Jurkat, Clone E6-1 (cell line): Measurements from ENCODE around the gene ANTXR1.
"Not testable (repeated sequence)": the region's sequence is repeated elsewhere in the genome, so short reads cannot be mapped to it uniquely, and the experiment has no call there.

Experiments
- DNase-seq: peaks from one replicate; pipeline ENCODE4 v3.0.0-alpha.2; 2011; ENCODE audit warnings: low read depth, low spot score
- H3K4me3 ChIP-seq: 2 replicates; pipeline ENCODE4 v1.5.1; 2011; ENCODE audit warnings: mild to moderate bottlenecking, low read length, control low read depth, moderate library complexity

The ANTXR1 gene

GRCh38 chr2:69231612-69232277 lies 218.8 kb downstream of the ANTXR1 start:
- no peak for DNase-seq
- no peak overlapping the region for H3K4me3 ChIP-seq

DNA sequence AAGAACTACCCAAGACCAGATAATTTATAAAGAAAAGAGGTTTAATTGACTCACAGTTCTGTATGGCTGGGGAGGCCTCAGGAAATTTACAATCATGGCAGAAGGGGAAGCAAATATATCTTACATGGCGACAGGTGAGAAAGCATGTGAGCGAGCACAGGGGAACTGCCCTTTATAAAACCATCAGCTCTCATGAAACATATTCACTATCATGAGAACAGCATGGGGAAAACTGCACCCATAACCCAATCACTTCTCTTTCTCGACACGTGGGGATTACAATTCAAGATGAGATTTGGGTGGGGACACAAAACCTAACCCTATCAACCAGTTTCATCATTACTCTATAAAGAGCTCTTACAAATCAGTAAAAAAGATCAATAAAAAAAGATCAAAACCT lies 222.9 kb downstream of the ANTXR1 start:
- not testable (repeated sequence) for H3K4me3 ChIP-seq, DNase-seq

DNA sequence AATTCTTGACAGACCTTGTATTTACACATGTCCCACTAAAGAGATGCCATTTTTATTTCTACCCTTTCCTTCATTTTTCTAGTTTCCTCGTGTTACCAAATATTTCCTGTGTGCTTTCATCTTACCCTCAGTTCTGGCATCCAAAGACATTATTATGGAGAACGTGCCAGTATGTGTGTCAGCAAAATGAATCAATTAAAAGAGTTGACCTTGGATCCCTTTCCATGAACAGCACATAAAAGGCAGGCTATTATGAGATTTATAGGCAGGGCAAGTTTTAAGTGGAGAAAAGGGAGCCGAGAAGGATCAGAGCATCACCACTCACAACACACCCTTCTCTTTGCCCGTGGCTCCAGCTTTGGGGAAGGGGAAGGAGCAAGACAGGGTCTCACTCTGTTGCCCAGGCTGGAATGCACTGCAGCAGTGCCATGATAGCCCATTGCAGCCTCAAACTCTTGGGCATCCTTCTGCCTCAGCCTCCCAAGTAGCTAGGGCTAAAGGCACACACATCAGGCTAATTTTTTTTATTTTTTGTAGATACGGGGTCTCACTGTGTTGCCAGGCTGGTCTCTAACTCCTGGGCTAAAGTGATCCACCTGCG lies 224.2 kb downstream of the ANTXR1 start:
- H3K4me3 ChIP-seq: no peak overlapping the region
- DNase-seq: no peak

- no peak overlapping the region for H3K4me3 ChIP-seq
- DNase-seq: no peak
Measured at GRCh38 chr2:69238449-69239031, 225.6 kb downstream of the ANTXR1 start.

DNA sequence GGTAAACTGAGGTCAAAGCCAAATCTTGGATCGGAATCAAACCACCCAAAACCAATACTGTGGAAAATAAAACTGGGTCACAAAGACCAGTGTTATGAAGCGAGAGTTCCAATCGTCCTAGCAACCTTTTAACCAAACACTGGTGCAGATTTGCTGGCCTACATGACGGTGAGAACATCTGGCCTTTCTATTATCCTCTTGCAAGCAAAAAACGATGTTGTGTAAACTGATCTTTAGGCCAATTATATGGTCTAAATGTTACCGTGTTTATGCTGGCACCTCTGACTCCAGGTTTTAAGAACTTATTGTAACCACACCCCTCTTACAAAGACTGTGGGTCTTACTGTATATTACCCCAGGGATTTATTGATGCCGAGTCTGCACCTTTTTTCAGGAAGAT lies 228.1 kb downstream of the ANTXR1 start:
- no peak for DNase-seq
- H3K4me3 ChIP-seq: no peak overlapping the region

DNA sequence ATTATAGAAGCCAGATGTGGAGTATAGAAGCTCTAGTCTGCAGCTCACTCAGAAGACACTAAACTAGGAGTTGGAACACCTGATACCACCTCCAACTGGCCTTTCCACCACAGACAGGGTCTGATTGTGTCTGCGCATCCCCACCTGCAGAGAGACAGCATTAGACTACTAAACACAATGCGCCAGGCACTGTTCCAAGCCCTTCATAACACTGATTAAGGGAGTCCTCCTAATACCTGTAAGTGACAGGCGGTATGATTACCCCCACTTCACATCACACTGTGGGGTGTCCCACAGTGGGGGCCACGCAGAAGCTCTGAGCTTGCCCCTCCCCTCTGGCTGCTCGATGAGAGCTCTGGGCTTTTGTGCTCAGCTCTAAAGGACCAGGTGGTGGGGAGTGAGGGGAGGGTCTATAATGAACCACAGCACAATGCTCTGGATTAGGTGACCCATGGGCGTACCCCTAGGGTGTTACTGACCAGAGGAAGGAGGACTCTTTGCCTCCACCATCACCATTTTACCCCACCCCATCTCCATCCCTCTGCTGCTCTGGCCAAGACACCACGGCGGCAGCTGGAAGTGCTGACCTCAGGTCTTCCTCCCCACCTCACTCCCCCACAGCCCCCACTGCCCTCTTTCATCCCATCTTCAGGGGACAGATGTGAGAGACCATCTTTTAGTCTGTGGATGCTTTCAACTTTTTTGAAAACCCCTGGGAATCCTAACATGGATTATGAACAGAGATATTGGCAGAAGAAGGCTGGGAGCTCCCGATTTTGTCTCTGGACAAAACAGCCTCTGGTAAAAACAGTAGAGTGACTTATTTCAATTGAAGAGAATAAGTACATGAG lies 228.9 kb downstream of the ANTXR1 start:
- no peak overlapping the region for H3K4me3 ChIP-seq
- DNase-seq: no peak

GRCh38 chr2:69242651-69243051 lies 229.7 kb downstream of the ANTXR1 start:
- no peak for DNase-seq
- H3K4me3 ChIP-seq: no peak overlapping the region

DNA sequence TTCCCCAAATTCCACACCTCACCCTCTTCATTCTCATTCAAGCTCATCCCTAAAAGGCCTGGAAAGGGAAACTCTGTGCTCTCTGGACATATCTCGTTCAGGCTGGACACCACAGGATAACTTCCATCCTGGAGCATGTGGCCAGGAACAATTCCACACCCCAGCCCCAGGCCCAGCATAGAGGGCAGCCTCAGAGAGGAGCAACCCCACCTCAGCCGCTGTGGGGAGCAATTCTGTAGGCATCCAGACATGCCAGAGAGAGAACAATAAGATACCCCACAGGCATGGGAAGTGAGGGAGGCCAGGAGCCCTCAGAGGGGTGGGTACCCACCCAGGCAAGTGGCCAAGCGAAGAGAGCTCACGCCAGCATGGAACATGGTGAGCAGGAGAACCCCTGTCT lies 230.7 kb downstream of the ANTXR1 start:
- DNase-seq: no peak
- H3K4me3 ChIP-seq: no peak overlapping the region

DNA sequence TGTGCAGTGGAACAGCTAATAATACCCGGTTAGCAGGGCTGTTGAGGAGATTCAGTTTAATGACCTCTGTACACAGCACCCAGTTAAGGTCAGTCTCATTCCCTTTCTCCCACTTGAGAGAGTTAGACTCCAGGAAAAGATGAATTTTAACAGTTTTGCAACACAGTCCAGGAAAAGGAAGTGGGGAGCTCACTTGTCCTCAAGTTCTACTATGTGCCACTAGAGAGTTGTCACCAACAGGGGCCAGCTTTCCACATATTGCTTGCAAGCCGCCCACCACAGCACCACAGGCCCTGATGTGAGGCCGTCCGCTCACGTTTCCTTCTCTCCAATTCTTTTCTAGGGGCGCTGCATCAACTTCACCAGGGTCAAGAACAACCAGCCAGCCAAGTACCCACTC lies 231.9 kb downstream of the ANTXR1 start:
- DNase-seq: no peak
- no peak overlapping the region for H3K4me3 ChIP-seq

DNA sequence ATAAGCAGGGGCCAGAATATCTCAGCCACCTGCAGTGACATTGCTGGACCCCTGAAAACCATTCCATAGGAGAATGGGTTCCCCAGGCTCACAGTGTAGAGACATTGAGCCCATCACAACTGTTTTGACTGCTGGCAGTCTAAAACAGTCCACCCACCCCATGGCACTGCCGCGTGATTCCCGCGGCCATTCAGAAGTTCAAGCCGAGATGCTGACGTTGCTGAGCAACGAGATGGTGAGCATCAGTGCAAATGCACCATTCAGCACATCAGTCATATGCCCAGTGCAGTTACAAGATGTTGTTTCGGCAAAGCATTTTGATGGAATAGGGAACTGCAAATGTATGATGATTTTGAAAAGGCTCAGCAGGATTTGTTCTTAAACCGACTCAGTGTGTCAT lies 234.6 kb downstream of the ANTXR1 start:
- H3K4me3 ChIP-seq: no peak overlapping the region
- no peak for DNase-seq

DNA sequence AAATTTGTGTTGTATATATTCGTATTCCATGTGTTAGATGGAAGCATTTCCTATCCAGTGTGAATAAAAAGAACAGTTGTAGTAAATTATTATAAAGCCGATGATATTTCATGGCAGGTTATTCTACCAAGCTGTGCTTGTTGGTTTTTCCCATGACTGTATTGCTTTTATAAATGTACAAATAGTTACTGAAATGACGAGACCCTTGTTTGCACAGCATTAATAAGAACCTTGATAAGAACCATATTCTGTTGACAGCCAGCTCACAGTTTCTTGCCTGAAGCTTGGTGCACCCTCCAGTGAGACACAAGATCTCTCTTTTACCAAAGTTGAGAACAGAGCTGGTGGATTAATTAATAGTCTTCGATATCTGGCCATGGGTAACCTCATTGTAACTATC lies 235.3 kb downstream of the ANTXR1 start:
- no peak overlapping the region for H3K4me3 ChIP-seq
- no peak for DNase-seq

DNA sequence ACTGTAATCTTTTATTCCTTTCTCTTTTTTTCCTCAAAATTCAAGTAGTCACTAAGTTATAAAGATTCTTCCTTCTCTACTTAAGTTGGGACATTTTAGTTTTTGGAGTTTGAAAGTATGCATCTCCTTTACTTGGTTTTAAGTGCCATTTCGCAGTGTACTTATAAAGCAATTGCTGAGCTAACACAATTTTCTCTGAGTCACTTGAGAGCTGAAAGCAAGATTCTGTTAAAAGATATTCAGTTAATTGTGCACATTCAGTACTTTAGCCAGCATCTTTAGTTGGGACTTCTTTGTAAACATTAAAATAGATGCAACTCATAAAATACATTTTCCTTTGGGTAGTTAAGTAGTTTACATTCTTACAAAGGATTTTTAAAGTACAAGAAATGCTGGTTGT lies 238.0 kb downstream of the ANTXR1 start:
- no peak for DNase-seq
- no peak overlapping the region for H3K4me3 ChIP-seq

DNA sequence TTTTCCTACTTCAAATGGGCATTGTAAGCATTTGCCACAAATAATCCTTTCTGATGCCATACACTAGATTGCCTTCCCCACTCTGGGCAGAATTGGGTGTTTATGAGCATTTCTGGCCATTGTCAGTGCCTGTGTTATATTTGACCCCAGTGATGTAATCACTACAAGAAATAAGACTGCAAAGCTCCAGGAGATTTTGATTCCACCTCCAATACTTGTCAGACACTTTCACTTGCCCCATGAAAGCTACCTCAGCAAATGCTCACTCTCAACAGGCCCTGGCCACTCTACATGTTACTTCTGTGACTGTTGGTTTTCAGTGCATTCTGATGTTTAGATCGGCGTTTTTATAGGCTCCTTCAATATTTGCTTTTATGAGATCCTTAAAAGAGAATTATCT lies 239.0 kb downstream of the ANTXR1 start:
- no peak for DNase-seq
- no peak overlapping the region for H3K4me3 ChIP-seq

DNA sequence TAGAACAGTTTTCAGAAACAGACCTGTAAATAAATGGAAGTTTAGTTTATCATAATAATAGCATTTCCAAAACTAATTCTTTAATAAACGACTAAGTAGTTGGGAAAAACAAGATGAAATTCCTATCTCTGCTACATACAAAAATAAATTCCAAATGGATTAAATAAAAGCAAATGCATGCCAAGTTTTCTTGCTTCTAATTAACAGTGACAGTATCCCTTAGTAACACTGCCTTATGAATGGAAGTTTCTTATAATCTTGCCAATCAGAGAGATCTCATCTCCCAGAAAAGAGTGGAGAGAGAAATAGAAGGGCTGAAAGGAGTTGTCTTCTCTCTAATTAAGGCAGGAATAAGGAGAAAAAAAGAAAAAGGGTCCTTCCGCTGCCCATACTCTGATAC lies 240.1 kb downstream of the ANTXR1 start:
- H3K4me3 ChIP-seq: no peak overlapping the region
- no peak for DNase-seq

- DNase-seq: no peak
- no peak overlapping the region for H3K4me3 ChIP-seq
Measured at GRCh38 chr2:69253611-69254301, 240.8 kb downstream of the ANTXR1 start.

DNA sequence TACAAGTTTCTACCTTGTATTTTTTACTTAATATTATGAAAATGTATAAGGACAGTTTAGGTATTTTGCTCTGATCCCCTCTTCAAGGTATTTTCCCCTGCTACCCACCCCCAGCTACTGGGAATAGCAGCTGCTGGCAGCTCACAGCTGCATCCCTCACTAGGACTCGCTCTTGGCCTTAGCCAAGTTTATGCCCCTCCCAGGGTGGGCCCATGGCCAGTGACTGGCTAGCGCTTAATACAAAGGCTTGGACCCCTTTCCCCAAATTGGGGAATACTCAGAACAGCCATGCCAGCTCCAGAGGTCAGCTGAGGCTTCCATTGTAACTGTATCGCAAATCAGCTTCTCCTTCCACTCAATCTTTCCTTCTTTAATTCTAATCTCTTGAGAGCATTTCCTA lies 242.8 kb downstream of the ANTXR1 start:
- DNase-seq: no peak
- H3K4me3 ChIP-seq: no peak overlapping the region

DNA sequence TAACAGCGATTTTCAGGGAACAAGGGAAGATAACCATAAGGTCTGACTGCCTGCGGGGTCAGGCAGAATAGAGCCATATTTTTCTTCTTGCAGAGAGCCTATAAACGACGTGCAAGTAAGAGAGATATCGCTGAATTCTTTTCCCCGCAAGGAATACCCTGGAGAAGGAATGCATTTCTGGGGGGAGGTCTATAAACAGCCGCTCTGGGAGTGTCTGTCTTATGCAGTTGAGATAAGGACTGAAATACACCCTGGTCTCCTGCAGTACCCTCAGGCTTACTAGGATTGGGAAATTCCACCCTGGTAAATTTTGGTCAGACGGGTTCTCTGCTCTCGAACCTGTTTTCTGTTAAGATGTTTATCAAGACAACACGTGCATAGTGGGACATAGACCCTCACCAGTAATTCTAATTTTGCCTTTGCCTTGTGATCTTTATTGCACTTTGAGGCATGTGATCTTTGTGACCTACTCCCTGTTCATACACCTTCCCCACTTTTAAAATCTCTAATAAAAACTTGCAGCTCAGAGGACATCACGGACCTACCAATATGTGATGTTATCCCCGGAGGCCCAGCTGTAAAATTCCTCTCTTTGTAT lies 247.1 kb downstream of the ANTXR1 start:
- H3K4me3 ChIP-seq, DNase-seq: not testable (repeated sequence)

GRCh38 chr2:69260666-69261065 lies 247.7 kb downstream of the ANTXR1 start:
- H3K4me3 ChIP-seq: no peak overlapping the region
- DNase-seq: no peak

DNA sequence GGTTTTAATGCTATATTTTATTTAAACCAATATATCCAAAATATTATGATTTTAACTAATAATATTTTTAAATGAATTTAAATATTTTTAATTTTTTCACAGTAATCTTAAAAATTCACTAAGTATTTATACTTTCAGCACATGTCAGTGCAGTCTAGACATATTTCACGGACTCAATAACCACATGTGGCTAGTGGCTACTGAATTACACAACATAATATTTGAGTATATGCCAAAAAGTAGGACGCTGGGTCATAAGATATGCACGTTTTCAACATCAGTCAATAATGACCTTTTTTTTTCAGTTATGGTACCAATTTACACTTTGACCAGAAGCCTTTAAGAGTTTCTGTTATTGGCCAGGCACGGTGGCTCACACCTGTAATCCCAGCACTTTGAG lies 256.4 kb downstream of the ANTXR1 start:
- no peak overlapping the region for H3K4me3 ChIP-seq
- no peak for DNase-seq
